Activated CD4-positive, alpha-beta T cell treated with anti-CD3 and anti-CD28 coated beads, Interleukin-2, amount 50 U/mL, for 24 hours (primary cell): Measurements from ENCODE around the gene AMTN.

Experiments
- DNase-seq, 2 donors: peaks; one replicate each; pipeline ENCODE4 v3.0.0-alpha.2; 2020; ENCODE audit warnings: low read depth in 1 of 2, low spot score in 1 of 2

The AMTN gene

DNA sequence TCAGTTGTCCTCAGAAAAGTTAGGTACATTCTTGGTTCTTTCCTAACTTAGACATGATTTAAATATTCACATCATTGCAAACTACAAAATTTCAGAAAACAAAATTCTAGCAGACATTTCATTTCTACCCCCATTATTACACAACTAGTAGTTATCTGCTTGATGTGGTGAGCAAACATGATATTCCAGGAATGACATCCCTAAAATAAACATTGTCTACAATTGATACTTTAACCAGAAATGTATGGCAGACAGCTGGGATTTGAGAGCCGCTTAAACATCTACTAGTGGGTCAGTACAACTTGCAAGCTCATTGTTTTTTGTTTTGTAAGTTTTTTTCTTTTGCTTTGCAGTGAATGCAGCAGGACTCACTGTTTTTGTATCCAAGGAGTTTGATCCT lies 41.6 kb downstream of the AMTN start:
- no peak for DNase-seq

DNA sequence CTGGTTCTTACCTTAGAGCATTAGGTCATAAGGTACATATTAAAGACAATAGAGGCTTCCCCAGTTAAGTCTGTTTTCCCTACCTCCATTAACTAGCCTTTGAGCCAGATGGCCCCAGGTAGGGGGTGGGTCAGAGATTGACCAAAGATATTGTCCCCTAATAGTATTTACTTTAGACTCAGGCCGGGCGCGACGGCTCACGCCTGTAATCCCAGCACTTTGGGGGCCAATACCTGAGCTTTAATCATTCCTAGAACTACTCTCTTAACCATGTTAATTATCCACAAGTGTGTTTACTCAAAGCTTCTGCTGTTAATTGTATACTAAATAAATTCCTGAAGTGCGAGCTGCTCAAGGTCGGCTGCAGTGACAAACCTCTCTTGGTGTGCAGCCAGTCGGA lies 45.7 kb downstream of the AMTN start:
- DNase-seq: no peak

DNA sequence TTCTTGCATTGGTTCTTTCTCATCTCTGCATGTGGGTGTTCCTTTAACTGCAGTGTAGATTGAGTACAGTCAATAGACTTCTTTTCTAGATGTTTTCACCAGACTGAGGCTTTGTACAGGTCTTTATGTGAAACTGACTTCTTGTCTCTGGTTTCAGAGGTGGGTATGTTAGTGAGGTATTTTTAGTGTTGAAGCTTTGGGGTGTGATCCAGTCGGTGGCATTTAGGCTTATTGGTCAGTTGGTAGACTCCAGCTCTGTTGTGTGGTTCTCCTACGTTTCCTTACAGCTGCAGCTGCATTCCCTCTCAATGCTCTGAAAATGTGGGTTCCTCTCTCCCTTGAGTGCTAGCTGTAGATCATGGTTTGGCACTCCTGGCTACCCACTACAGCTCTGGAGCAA lies 52.4 kb downstream of the AMTN start:
- no peak for DNase-seq

DNA sequence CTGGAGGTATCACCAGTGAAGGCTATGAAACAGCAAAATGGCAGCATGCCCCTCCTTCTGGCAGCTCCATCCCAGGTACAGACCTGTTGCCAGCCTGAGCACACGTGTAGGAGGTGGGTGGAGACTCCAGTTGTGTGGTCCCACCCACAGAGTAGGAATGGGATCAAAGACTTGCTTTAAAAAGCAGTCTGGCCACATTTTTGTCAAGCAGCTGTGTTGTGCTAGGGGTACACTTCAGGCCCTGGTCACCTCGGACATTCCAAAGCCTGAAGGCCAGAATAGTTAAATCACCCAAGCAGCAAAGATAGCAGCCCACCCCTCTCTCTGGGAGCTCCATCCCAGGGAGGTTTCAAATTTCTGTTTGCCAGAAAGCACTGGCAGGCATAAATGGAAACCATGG lies 53.4 kb downstream of the AMTN start:
- DNase-seq: no peak

DNA sequence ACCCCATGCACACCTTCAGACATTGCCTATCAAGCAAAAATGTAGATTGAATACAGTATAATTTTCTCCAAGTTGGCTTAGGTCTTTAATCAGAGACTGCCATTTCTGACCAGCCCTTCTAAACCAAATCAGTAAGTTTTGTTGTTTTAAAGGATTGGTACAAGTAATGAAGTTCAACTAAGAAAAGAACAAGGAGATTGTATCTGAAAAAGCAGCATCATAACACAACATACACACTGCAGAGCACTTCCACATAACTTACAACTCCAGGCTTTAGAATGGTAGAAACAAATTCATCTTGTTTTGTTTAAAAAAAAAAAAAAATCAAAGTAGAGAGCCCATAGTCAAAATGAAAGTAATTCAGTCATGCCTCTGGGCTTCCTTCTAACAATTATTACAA lies 57.6 kb downstream of the AMTN start:
- no peak for DNase-seq

DNA sequence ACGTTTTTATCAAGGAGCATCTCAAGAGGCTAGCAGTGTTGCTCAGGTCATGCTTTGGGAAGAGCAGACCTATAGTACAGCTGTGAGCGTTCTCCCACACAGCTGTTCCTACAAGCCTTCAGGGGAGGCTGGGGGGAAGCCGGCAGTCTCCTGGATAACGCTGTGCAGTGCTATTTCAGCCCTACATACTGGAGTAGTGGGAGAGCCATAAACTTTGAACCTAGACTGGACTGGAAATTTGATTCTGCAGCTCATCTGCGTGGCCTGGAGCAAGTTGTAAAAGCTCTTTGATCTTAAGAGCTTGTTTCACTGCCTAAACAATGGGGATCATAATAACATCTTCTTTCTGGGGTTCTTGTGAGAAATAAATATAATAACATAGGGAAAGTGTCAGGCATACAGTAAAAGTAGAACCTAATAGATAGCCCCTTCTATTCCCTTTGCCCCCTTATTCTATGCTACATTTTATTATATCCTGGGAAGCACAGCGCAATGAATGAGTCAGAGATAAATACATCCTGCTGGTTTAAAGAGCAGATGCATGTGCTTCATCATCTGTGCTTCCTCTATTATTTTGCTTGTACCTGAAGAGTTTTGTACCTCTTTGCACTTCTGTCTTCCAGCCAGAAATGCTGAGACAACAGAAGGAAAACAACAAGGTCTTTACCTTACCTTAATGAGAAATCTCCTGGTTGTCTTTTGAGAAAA lies 59.0 kb downstream of the AMTN start:
- DNase-seq: no peak

DNA sequence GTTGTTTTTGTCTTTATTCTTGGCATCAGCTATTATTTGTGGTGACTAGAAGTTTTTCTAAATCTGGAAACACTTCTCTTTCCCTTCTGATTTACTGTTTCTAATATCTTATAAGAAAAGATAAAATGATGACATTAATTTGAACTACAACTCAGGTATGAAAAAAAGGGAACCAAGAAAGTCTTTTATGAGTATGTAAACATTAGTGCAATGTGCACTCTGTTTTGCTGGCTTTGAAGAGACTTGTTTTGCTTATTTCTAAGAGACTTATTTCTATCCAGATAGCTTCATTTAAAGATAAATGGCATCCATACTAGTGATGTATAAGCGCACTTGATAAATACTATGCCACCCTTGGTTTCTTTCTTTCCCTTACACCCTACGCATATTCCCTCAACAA lies 63.6 kb downstream of the AMTN start:
- DNase-seq: no peak
